CD4-positive, alpha-beta T cell treated with Interleukin-17A for 1 hour (primary cell): Measurements from ENCODE around the gene CAMSAP1.

Experiments used
- DNase-seq: peaks from one replicate; pipeline ENCODE4 v3.0.0-alpha.2; 2020

CAMSAP1 gene

DNA sequence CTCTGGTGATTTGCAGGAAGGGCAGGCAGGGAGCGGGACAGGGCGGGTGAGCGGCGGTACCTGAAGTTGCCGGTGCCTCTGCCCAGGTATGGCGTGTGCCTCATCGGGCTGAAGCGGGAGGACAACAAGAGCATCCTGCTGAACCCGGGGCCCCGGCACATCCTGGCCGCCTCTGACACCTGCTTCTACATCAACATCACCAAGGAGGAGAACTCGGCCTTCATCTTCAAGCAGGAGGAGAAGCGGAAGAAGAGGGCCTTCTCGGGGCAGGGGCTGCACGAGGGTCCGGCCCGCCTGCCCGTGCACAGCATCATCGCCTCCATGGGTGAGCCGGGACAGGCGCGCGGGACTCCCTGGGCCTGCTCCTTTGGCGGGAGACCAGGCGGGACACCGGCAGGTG is 136.6 kb downstream of the CAMSAP1 start:
- DNase-seq: no peak

DNA sequence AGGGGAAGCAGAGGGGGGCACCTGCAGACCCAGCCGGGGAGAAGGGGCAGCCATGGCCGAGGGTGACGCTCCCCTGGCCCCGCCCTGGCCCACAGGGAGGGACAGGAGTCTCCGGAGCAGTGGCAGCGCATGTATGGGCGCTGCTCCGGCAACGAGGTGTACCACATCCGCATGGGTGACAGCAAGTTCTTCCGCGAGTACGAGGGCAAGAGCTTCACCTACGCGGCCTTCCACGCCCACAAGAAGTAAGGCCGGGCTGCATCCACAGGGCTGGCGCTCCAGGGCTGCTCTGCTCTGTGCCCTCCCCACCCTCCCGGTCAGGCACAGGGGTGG is 137.2 kb downstream of the CAMSAP1 start:
- DNase-seq: peak; percentile 8

DNA sequence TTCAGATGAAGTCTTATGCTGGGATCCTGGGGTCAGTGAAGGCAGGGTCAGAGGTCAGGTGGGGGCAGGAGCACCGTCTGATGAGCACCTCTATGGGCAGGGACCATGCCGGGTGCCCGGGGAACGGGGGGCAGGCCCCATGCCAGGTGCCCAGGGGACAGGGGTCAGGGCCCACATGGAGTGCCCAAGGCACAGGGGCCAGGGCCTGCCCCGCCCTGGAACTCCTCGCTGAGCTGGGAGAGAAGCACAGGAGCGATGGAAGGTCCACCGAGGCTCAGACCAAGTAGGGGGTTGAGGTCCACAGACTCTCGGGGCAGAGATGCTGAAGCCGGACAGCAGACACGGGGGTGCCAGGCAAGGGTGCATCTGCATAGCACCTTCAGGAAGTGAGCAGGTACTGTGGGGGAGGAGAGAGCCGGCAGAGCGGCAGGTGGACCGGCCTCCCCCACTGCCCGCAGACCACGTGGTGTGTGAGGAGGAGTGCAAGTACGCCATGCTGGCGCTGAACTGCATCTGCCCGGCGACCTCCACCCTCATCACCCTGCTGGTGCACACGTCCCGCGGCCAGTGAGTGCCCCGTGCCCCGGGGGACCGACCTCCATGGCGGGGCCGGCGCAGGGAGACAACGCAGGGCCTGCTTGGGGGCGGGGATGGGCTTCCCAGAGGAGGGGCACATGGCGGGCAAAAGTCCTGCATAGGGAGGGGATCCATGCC is 137.7 kb downstream of the CAMSAP1 start:
- no peak for DNase-seq

DNA sequence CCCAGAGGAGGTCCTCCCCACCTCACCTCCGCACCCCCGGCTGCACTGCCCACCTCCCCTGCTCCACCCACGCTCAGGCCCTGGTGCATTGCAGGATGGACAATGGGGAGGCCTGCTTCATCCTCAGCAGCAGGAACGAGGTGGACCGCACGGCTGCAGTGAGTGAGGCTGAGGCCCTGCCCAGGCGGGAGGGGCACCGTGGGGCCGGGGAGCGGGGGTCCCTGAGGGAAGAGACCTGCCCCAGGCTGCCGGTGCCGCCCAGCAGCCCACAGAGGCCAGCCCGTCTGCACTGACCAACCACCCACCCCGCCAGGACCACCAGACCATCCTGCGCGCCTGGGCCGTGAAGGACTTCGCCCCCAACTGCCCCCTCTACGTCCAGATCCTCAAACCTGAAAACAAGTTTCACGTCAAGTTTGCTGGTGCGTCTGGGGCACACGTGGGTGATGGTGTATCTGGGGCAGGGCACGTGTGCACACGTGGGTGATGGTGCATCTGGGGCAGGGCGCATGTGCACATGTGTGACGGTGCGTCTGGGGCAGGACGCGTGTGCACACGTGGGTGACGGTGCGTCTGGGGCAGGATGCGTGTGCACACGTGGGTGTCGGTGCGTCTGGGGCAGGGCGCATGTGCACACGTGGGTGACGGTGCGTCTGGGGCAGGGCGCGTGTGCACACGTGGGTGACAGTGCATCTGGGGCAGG is 138.7 kb downstream of the CAMSAP1 start:
- DNase-seq: no peak

DNA sequence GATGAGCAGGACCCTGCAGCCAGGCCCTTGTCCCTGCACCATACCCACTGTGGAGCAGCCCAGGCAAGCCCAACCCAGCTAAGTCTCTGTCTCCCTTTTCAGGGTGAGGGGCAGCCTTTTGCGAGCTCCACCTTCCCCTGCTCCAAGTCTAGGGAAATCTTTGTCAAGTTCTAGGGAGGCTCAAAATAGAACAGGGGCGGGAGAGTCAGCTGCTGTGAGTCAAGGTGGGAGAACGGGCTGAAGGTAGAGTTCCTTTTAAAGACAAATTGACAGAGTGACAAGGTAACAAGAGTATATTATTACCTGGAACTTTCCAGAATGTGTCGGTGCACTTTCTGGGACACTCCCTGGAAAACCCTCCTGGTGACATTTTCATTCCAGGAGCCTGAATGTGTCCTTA is 140.6 kb downstream of the CAMSAP1 start:
- DNase-seq: no peak

DNA sequence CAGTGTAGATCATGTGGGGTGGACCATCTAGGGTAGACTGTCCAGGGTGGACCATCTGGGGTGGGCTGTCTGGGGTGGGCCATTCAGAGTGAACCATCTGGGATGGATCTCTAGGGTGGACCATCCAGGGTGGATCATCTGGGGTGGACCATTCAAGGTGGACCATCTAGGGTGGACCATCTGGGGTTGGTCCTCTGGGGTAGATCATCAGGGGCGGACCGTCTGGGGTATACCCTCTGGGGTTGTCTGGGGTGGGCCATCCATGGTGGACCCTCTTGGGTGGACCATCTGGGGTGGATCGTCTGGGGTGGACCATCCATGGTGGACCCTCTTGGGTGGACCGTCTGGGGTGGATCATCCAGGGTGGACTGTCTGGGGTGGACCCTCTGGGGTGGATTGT is 141.1 kb downstream of the CAMSAP1 start:
- no peak for DNase-seq

DNA sequence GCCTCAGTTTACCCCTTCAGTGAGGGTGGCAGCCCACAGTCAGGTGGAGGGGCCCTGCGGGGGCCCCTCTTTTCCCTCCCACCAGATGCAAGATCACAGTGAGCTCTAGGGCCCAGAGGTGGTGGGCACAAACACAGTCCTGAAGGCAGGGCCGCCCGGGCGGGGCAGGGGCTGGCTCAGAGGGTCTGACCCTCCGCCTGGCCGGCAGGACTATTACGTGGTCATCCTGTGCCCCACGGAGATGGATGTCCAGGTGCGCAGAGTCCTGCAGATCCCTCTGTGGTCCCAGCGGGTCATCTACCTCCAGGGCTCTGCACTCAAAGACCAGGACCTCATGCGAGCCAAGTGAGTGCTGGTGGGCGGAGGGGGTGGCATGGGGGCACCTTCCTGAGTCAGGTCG is 141.9 kb downstream of the CAMSAP1 start:
- no peak for DNase-seq

DNA sequence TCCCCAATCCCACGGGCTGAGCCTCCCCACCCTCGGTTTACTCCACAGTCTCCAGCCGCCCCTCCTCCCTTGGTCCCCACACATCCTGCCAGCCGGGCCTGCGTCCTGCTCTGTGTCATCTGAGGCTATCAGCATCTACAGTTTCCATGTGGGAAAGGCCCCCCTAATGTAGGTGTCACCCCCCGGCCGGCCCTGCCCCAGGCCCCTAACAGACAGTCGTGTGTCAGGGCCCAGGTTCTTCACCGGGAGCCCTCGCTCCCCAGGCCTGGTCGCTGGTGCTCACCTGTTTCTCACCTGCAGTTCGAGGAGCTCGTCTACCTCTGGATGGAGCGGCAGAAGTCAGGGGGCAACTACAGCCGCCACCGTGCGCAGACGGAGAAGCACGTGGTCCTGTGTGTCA is 142.6 kb downstream of the CAMSAP1 start:
- no peak for DNase-seq

DNA sequence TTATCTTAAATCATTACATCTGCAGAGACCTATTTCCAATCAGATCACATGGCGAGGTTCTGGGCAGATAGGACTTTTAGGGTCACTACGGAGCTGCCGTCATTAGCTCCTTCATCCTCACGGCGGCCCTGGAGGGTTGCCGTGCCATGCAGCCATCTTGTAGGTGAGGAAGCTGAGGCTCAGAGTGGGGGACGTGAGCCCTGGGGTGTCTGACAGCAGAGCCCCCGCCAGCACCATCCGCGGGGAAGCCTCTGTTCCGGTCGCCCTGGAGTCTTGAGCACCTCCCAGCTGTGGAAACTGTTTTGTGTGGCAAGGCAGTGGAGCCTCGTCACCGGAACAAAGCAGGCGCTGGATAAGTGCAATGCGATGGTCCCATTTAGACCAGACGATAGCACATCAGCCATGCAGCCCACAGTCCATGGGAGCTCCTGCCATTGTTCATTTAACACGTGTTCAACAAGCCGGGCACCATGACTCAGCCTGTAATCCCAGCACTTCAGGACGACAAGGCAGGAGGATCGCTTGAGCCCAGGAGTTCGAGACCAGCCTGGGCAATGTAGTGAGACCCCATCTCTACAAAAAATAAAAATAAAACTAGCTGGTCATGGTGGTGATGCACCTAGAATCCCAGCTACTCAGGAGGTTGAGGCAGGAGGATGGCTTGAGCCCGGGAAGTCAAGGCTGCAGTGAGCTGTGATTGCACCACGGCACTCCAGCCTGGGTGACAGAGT is 143.5 kb downstream of the CAMSAP1 start:
- no peak for DNase-seq

DNA sequence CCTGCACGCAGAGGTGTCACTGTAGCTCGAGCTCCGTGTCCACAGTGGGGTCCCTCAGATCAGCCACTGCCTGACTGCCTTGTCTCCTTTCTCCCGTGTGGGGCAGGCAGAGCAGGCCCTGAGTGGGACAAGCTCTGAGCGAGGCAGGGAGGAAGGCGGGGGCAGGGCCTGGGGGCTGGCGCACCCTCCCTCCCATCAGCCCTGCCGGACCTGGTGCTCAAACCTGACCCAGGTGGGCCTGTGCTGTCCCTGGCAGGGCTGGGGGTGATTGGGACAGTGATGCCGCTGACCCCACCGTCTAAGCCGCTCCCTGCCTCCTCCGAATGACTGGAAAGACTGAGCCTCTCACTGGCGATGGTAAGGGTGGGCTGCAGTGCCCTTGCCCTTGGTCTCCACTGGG is 144.4 kb downstream of the CAMSAP1 start:
- DNase-seq: no peak

DNA sequence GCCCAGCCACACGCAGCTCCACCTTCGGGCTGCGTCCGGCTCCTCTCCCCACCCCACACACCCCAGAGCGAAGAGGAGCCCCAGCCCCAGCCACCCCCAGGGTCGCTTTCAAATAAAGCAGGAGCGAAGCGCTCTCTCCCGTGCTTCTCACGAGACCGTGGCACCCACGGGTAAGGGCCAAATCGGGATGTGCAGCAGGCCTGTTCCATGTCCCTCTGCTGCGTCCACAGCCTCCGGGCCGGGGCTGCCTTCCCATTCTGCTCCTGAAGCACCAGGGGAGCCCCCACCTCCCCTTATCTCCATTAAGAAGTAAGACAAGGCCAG is 145.5 kb downstream of the CAMSAP1 start:
- no peak for DNase-seq

DNA sequence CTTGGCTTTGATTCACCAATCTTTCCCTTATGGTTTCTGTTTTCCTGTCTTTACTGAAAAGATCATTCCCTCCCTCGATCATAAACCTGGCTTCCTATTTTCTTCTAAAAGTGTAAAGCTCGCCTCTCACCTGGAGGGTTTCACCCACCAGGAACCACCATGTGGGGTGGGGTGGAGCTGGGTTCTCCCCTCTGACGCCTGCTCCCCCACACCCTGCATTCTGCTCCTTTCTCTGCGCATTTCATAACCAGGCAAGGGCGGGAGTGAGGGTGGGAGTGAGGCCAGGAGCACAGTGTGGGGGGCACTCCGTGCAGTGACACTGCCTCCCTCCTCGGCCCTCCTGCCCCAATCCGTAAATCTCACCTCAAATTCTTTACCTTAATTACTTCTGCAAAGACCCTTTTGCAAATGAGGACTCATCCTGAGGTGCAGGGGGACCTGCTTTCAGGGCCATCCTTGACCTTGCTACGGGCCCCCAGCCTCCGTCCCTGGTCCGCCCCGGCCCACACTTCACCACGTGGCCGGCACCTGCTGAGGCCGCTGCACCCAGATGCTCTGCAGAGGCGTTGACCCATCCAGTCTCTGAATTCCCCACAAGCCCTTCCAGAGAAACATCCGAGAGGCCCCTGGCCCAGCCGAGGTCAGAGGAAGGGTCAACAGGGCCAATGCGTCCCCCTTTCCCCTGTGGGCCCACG is 146.0 kb downstream of the CAMSAP1 start:
- DNase-seq: no peak

DNA sequence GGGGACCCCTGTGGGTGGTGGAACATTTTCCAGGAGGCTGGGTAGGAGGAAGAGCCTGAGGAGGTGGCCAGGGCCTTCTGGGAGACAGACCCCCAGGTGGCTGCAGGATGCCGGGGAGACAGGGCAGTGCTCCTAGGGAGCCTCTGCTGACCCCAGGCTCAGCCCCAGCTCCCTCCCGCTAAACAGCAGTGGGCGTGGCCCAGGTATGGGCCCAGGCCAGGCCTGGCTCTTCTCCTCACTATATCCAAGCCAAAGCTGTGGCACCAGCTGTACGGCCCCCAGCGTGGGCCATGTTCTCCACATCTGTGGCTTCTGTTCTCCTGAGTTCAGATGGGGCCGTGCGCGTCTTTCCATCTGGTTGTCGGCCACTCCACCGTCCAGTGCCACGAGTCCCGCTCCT is 146.9 kb downstream of the CAMSAP1 start:
- no peak for DNase-seq

DNA sequence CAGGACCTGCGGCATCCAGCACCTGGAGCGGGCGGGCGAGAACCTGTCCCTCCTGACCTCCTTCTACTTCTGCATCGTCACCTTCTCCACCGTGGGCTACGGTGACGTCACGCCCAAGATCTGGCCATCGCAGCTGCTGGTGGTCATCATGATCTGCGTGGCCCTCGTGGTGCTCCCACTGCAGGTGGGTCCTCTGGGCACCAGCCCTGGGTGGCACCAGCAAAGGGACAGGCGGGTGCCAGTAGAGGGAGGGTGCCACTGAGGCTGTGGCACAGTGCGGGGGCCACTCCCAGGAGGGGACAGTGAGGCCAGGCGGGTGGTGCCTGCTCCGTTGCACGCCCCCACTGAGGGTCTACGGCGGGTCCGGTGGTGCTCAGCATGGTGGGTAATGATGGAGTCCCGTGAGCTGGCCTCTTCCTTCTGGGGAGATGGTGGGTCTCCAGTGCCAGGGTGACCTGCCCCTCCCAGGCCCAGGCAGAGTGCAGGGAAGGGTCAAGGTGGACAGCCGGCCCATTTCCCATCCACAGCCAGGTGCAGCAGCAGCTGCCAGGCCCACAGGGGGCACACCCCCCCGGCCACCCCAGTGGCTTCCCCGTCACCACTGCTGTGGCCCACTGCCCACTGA is 147.6 kb downstream of the CAMSAP1 start:
- DNase-seq: no peak

DNA sequence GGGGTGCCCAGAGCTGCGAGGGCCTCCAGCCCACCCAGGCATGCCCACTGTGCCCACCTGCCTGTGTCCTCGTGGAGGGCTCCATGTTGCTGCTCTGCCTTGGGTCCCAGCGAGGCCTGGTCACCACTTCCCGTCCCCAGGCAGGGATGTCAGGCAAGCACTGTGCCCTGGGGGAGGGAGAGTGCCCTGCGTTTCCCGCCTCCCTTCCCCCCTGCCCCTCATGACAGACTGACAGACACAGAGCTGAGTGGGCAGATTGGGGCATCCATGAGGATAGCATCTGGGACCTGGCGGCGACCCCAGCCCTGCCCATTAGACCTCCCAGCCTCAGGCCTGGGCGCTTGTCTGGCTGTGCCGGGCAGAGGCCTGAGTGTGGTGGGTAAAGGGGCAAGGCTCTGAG is 148.5 kb downstream of the CAMSAP1 start:
- DNase-seq: no peak
